Right atrium auricular region (tissue), 2 donors: Measurements from ENCODE around the gene KCTD3. TPM values are rescaled to one million over a fixed set of nuclear protein-coding genes. Genes with fewer than 3 reads are reported as not detected.

ENCODE experiments used
- DNase-seq: peaks from one replicate; pipeline ENCODE4 v3.0.0-alpha.2; 2019; ENCODE audit warnings: low spot score
- H3K27ac ChIP-seq, 2 donors: fragments of 200-600 bp; sonication (generic); 1 replicate in 1 of 2; 2 replicates in 1 of 2; pipeline ENCODE4 v1.5.1; 2016 to 2019
- H3K27me3 ChIP-seq, 2 donors: fragments of 200-600 bp; sonication (generic); one replicate each; pipeline versions ENCODE4 v1.5.1 to v1.6.0; 2017 to 2019
- H3K36me3 ChIP-seq: fragments of 200-600 bp; sonication (generic); one replicate; pipeline ENCODE4 v1.5.1; 2016
- H3K4me1 ChIP-seq, 2 donors: fragments of 200-600 bp; sonication (generic); one replicate each; pipeline versions ENCODE4 v1.5.1 to v1.6.0; 2017 to 2019
- H3K4me3 ChIP-seq, 2 donors: fragments of 200-600 bp; sonication (generic); 1 replicate in 1 of 2; 2 replicates in 1 of 2; pipeline ENCODE4 v1.5.1; 2017 to 2019; ENCODE audit warnings: mild to moderate bottlenecking in 1 of 2, moderate library complexity in 1 of 2
- H3K9me3 ChIP-seq, 2 donors: fragments of 200-600 bp; sonication (generic); one replicate each; pipeline ENCODE4 v1.5.1; 2019
- total RNA-seq, 2 donors: library from RNA; depleted of rRNA; stranded (reverse); fragments of >200 nt; gene quantifications; one replicate each; pipeline ENCODE4 v1.1.0, GENCODE V29; 2016
- TF ChIP-seq, protein P1 (sequence below), 2 donors: fragments of 200-600 bp; sonication (generic); IDR thresholded peaks; one replicate each; pipeline ENCODE4 v1.5.1; 2019; ENCODE audit warnings: antibody characterized with exemption in 2 of 2

Gene KCTD3
- total RNA-seq, 2 donors from 2014 or later: 12.5 to 14.3 TPM

GRCh38 chr1:215648957-215649356 lies 81.9 kb downstream of the KCTD3 start:
- H3K4me1 ChIP-seq: no peaks in the 10 kb centered on the region
- no peaks in the 10 kb centered on the region for H3K36me3 ChIP-seq
- TF ChIP-seq, protein P1, sequence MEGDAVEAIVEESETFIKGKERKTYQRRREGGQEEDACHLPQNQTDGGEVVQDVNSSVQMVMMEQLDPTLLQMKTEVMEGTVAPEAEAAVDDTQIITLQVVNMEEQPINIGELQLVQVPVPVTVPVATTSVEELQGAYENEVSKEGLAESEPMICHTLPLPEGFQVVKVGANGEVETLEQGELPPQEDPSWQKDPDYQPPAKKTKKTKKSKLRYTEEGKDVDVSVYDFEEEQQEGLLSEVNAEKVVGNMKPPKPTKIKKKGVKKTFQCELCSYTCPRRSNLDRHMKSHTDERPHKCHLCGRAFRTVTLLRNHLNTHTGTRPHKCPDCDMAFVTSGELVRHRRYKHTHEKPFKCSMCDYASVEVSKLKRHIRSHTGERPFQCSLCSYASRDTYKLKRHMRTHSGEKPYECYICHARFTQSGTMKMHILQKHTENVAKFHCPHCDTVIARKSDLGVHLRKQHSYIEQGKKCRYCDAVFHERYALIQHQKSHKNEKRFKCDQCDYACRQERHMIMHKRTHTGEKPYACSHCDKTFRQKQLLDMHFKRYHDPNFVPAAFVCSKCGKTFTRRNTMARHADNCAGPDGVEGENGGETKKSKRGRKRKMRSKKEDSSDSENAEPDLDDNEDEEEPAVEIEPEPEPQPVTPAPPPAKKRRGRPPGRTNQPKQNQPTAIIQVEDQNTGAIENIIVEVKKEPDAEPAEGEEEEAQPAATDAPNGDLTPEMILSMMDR (IDR thresholded peaks at IDR 0.05): no peak

GRCh38 chr1:215650446-215651149 lies 83.5 kb downstream of the KCTD3 start:
- TF ChIP-seq, protein P1 (IDR thresholded peaks at IDR 0.05): no peak
- Histone ChIP-seq H3K36me3 (no peaks in the 10 kb centered on the region), H3K27me3 (no peaks in the 10 kb centered on the region), H3K9me3 (no peaks in the 10 kb centered on the region), H3K4me3 (no peak overlapping the region), H3K4me1 (no peaks in the 10 kb centered on the region), H3K27ac (no peak overlapping the region)
- no peak for DNase-seq

More at GRCh38 chr1:215648957-215649356, 81.9 kb downstream of the KCTD3 start:
- no peak for DNase-seq
- Histone ChIP-seq H3K9me3 (no peaks in the 10 kb centered on the region), H3K27ac (no peak overlapping the region), H3K4me3 (no peak overlapping the region), H3K27me3 (no peaks in the 10 kb centered on the region)

DNA sequence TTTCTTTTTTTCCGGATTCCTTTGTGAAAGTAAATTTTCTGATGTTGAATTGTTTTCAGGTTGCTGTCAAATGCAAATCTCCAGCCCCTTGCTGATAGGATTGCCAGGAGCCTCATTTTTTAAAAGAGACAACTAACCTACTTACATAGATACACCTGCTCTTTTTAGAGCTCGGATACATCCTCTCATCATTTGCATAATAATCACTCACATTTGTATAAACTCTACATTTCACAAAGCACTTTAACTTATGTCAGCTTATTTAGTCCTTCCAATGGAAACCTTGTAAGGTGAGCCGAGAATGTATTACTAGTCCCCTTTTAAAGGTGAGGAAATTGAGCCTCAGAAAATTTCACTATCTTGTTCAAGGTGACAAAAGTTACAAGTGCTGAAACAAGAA lies 84.8 kb downstream of the KCTD3 start:
- Histone ChIP-seq H3K4me1 (no peaks in the 10 kb centered on the region), H3K27ac (no peak overlapping the region), H3K4me3 (no peak overlapping the region), H3K36me3 (no peaks in the 10 kb centered on the region), H3K27me3 (no peaks in the 10 kb centered on the region), H3K9me3 (no peaks in the 10 kb centered on the region)
- DNase-seq: no peak
- TF ChIP-seq, protein P1 (IDR thresholded peaks at IDR 0.05): no peak

DNA sequence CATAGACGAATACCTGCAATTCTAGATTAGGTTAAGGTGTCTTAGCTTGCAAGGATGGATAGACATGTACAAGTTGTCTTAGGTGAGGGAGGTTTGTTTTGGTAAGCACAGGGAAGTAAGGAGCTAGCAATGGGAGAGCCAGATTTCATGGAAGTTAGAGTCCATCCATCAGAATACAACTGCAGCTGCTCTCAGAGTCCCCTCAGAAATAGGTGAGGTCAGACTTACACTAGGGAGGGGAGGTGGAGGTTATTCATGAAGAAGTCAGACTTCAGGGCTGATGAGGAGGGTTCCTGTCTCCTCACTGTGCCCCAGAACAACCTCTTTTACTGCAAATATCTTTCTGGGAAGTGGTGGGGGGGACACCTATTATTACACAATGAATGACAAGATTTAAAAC lies 85.3 kb downstream of the KCTD3 start:
- DNase-seq: no peak
- Histone ChIP-seq H3K9me3 (no peaks in the 10 kb centered on the region), H3K27me3 (no peaks in the 10 kb centered on the region), H3K4me1 (no peaks in the 10 kb centered on the region), H3K27ac (no peak overlapping the region), H3K36me3 (no peaks in the 10 kb centered on the region), H3K4me3 (no peak overlapping the region)
- TF ChIP-seq, protein P1 (IDR thresholded peaks at IDR 0.05): no peak

DNA sequence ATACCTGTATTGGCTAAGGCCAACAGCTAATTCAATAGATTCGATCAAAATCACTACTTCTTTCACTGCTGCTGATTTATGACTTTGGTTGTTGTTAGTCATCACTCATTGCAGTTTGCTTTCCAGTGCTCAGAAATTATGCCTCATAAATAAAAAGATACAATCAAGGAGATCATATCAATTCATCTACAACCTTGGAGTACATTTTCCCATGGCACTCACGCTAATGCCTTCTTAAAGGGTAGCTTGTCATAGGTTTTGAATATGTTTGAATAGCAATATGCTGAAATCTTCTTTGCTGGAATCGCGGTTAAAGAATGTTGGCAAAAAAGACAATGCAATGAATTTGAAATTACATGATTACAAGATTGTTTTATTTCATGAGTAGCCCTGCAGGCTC lies 89.9 kb downstream of the KCTD3 start:
- no peak overlapping the region for H3K4me3 ChIP-seq
- no peak overlapping the region for H3K27ac ChIP-seq
- TF ChIP-seq, protein P1 (IDR thresholded peaks at IDR 0.05): no peak
- H3K27me3 ChIP-seq: no peaks in the 10 kb centered on the region
- H3K9me3 ChIP-seq: no peaks in the 10 kb centered on the region
- H3K36me3 ChIP-seq: no peaks in the 10 kb centered on the region
- no peaks in the 10 kb centered on the region for H3K4me1 ChIP-seq
- DNase-seq: no peak

GRCh38 chr1:215660259-215660658 lies 93.2 kb downstream of the KCTD3 start:
- Histone ChIP-seq H3K9me3 (no peaks in the 10 kb centered on the region), H3K4me3 (no peak overlapping the region), H3K27ac (no peak overlapping the region), H3K4me1 (no peaks in the 10 kb centered on the region), H3K36me3 (no peaks in the 10 kb centered on the region), H3K27me3 (no peaks in the 10 kb centered on the region)
- TF ChIP-seq, protein P1 (IDR thresholded peaks at IDR 0.05): no peak
- DNase-seq: no peak
